GM13977 (cell line): ENCODE measurements around the gene PDE8A.

ENCODE experiments used
- DNase-seq: peaks from one replicate; pipeline ENCODE4 v3.0.0; 2012; ENCODE audit warnings: low spot score
- in situ Hi-C: fragments of 300-500 bp; cut with MboI; formaldehyde crosslinking; loops from one replicate; pipeline ENCODE4 v1.12.0; 2022; ENCODE audit warnings: low sequenced_read_pairs, low pct_unique_long_range_greater_than_20kb, mixed read lengths, inconsistent platforms; ENCODE audit not compliant: unreplicated experiment
- TF ChIP-seq, protein P1 (sequence below): IDR thresholded peaks from 2 replicates; pipeline ENCODE4 v1.5.1; 2012; ENCODE audit warnings: mild to moderate bottlenecking, control low read depth; ENCODE audit not compliant: insufficient read depth; ENCODE audit errors: extremely low read depth, missing control alignments

PDE8A gene

DNA sequence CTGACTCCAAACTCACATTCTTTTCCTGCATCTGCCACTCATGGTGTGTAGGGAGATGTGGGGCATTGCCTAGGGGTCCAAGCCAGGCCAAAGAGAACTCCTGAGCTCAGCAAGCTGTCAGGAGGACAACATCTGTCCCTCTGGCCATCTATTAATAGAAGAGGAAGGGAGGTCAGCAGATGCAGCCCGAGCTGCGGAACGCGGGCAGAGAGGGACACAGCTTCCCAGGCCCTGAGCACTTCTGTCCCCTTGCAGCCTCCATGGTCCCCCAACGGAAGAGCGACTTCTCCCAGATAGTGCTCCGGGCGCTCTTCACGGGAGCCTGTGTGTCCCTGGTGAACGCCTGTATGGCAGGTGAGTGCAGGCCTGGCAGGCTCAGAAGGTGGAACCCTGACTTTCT, 37.3 kb upstream of the PDE8A start:
- in situ Hi-C loops: loop anchor here (10.0 kb wide), 1 partner anchor 100 kb away; no protein-coding TSS in a partner anchor
- TF ChIP-seq, protein P1, sequence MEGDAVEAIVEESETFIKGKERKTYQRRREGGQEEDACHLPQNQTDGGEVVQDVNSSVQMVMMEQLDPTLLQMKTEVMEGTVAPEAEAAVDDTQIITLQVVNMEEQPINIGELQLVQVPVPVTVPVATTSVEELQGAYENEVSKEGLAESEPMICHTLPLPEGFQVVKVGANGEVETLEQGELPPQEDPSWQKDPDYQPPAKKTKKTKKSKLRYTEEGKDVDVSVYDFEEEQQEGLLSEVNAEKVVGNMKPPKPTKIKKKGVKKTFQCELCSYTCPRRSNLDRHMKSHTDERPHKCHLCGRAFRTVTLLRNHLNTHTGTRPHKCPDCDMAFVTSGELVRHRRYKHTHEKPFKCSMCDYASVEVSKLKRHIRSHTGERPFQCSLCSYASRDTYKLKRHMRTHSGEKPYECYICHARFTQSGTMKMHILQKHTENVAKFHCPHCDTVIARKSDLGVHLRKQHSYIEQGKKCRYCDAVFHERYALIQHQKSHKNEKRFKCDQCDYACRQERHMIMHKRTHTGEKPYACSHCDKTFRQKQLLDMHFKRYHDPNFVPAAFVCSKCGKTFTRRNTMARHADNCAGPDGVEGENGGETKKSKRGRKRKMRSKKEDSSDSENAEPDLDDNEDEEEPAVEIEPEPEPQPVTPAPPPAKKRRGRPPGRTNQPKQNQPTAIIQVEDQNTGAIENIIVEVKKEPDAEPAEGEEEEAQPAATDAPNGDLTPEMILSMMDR: no peak
- no peak for DNase-seq

DNA sequence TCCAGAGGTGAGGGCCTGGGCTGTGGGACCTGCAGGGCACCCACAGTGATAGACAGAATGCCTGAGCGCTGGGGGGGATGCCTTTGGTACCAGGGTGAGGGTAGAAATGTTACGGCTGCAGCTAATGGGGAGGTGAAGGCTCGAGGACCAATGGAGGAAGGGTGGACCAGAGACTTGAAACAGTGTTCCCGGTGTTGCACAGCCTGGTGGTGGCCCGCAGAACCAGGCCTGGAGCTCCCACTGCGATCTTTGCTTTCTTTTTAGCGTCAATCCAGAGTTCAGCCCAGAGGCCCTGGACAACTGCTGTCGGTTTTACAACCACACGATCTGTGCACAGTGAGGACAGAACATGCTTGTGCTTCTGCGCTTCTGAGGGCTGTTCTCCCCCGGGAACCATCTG, 36.8 kb upstream of the PDE8A start:
- in situ Hi-C loops: loop anchor here (10.0 kb wide), 1 partner anchor 100 kb away; no protein-coding TSS in a partner anchor
- no peak for DNase-seq
- TF ChIP-seq, protein P1: no peak

DNA sequence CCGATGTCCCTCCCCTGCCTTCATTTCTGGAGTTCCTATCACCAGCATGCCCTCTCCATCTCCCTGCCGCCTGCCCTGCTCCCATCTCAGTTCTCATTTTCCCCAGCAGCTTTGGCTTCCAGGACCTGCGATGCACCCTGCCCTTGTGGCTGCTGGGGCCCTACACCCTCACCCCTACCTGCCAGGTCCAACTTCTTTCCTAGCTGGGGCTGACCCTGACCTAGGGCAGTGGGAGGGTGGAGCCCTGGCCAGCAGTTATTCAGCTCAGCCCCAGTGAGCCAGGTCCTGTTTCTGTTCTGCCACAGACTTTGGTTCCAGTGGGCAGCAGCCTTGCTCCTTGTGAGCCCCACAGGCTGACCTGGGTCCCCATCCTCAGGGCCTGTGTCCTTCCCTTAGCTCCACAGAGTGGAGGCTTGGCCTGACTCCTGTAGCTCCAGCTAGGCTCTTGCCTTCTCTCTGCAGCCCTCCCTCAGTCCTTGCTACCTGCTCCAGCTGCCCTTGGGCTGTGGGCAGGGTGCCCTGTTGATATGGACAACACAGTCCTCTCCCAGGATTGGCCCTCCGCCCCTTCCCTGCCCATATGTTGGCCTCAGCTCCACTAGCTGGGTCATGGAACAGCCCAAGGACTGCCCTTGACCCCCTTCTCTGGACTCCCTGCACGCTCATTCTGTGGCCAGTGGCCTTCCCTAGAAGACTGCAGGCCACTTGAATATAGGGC, 34.7 kb upstream of the PDE8A start:
- DNase-seq: no peak
- TF ChIP-seq, protein P1: no peak
- in situ Hi-C loops: loop anchor here (10.0 kb wide), 1 partner anchor 98 kb away; no protein-coding TSS in a partner anchor

DNA sequence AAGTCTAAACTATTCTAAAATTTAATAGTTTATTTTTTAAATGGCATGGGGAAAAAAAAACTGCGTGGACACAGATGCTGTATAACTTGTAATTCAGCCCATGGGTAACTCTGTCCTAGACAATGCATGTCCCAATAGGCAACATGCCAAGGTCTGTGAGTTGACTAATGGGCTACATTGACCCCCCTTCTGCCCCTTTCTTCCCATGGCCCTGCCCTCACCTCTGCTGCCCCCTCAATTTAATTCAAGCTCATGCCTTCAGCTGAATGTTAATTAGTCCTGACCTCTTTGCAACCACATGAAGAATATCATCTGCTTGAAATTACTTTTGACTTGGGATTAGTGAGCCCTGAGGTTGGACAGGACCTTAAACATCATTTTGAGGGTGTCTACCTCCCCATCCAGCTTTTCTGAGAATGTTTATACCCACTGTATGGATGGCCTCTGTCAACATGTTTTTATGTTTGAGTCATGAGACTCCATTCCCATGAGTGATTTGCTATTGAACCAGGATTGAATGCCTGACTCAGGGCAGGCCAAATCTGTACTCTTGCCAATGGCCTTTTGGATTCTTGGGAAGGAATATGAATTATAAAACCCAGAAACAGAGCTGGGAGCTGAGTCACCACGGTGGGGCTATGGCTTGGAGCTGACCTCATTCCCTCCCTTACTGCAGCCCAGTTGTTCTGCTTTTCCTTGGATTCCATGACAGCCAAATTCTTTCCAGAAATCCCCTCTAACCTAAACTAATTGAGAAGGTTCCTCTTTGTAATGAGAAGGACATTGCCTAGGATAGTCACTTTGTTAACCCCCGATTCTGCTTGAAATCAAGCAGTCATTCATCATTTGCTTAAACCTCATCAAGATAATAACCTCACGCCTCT, 33.5 kb upstream of the PDE8A start:
- DNase-seq: no peak
- in situ Hi-C loops: loop anchor here (10.0 kb wide), 1 partner anchor 97 kb away; no protein-coding TSS in a partner anchor
- TF ChIP-seq, protein P1: no peak

DNA sequence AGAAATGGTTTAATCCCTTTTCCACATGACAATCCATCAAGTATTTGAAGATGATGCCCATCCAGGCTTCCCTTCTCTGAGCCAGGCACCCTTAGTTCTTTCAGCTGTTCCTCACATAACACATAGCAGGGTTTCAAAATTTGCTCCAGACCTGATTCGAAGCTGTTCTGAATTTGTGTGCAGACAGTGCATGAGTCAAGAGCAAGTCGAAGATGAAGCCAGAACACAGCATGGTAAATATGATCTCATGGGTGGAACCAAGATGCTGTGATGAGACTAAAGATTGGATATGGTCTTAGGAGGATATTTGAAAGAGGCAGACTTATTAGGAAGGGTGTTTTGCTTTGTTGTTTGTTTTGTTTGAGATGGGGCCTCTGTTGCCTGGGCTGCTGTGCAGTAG, 32.6 kb upstream of the PDE8A start:
- no peak for DNase-seq
- TF ChIP-seq, protein P1: no peak
- in situ Hi-C loops: loop anchor here (10.0 kb wide), 1 partner anchor 96 kb away; no protein-coding TSS in a partner anchor

DNA sequence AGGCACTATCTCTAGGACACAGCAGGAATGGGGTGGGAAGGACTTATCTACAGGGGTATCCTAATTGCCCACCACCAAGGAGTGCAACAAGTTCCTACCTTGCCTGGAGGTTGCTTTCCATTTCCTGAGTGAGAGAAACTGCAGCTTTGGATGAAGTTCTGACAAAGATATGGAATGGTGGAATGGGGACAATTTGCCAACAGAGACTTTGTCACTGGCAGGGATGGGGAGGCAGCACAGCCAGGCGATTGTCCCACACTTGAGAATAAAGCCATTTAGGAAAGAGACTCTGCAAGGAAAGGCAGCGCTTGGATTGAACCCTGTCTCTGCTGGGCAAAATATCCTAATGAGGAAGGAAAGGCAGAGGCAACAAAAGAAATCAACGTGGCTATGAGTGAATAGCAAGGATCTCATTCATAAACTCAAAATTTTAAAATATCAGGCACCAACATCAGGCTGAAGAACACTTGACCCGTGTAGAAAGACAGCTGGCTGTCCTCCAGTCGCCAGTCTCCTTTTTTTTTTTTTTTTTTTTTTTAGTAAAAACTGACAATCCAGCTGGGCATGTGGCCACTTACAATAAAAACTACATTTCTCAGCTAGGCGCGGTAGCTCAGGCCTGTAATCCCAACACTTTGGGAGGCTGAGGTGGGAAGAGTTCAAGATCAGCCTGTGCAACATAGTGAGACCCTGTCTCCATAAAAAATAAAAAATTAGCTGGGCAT, 31.6 kb upstream of the PDE8A start:
- in situ Hi-C loops: loop anchor here (10.0 to 25.0 kb wide), 2 partner anchors 95 to 187 kb away; no protein-coding TSS in a partner anchor
- TF ChIP-seq, protein P1: no peak
- DNase-seq: no peak
